Coronary artery (tissue), 2 donors: Measurements from ENCODE around the gene UCKL1.

Experiments used
- DNase-seq: peaks from one replicate; pipeline ENCODE4 v3.0.0-alpha.2; 2017; ENCODE audit warnings: low spot score
- H3K27ac ChIP-seq, 2 donors: fragments of 200-600 bp; sonication (generic); one replicate each; pipeline ENCODE4 v1.5.1; 2016 to 2019
- H3K4me3 ChIP-seq: fragments of 200-600 bp; sonication (generic); 2 replicates; pipeline ENCODE4 v1.5.1; 2016; ENCODE audit warnings: mild to moderate bottlenecking, moderate library complexity
- TF ChIP-seq, protein P1 (sequence below): fragments of 200-600 bp; sonication (generic); IDR thresholded peaks from one replicate; pipeline ENCODE4 v1.5.1; 2019; ENCODE audit warnings: antibody characterized with exemption

UCKL1 gene

DNA sequence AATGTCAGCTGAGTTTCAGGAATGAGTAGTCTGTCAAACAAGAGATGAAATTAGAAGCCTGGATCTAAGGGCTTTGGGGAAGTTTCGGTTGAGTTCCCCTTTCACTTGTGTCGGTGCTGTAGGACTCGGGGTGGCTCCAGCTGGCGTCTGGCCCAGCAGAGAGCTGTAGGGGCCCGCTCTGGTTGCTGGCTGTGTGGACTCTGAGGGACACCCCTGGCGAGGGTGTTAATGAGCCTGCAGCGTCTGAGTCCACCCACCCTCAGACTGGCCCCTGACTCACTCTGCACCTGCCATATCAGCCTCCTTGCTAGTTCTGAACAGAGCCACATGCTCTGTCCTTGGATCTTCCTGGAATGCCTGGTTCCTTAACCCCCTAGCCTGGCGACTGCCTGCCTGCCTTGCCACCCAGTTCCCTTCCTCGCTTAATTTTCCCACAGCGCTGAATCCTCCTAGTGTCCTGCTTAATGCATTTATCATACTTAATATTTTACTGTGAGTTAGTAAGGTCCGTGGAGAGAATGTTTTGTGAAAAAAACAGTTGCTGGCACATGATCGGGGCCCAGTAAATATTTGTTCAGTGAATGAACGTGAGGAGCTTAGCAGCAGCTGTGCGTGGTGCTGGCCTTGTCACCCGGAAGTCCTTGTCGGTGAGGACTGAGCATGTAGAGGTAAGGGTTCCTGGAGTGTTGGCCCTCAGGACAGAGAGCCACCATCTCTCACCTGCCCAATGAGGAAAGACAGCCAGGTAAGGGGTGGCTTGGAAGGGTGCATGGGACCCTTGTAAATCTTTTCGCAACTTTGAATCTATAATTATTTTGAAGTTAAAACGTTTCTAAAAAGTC, 59.7 kb downstream of the UCKL1 start:
- Histone ChIP-seq H3K4me3 (peak overlapping the region; percentile 82), H3K27ac (peak overlapping the region in 1 of 2 donors; percentile 90)
- DNase-seq = no peak
- TF ChIP-seq, protein P1, sequence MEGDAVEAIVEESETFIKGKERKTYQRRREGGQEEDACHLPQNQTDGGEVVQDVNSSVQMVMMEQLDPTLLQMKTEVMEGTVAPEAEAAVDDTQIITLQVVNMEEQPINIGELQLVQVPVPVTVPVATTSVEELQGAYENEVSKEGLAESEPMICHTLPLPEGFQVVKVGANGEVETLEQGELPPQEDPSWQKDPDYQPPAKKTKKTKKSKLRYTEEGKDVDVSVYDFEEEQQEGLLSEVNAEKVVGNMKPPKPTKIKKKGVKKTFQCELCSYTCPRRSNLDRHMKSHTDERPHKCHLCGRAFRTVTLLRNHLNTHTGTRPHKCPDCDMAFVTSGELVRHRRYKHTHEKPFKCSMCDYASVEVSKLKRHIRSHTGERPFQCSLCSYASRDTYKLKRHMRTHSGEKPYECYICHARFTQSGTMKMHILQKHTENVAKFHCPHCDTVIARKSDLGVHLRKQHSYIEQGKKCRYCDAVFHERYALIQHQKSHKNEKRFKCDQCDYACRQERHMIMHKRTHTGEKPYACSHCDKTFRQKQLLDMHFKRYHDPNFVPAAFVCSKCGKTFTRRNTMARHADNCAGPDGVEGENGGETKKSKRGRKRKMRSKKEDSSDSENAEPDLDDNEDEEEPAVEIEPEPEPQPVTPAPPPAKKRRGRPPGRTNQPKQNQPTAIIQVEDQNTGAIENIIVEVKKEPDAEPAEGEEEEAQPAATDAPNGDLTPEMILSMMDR = no peak

DNA sequence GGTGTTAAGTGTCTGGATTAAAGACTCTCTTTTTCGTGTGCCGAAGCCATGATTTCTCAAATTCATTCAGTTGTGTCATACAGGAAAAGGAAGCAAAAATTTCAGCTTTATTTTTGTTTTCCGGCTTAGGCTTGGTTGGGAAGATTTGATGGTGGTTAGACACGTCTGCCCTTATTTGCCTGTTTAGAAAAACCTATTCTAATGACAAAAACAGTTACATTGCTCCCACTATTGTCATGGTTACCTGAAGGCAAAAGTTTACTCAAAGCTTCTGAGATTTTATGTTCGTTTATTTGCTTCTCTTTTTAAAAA, 60.3 kb downstream of the UCKL1 start:
- TF ChIP-seq, protein P1 = no peak
- DNase-seq = no peak
- H3K4me3 ChIP-seq = peak overlapping the region; percentile 82
- H3K27ac ChIP-seq = peak overlapping the region; percentile 42 to 90

DNA sequence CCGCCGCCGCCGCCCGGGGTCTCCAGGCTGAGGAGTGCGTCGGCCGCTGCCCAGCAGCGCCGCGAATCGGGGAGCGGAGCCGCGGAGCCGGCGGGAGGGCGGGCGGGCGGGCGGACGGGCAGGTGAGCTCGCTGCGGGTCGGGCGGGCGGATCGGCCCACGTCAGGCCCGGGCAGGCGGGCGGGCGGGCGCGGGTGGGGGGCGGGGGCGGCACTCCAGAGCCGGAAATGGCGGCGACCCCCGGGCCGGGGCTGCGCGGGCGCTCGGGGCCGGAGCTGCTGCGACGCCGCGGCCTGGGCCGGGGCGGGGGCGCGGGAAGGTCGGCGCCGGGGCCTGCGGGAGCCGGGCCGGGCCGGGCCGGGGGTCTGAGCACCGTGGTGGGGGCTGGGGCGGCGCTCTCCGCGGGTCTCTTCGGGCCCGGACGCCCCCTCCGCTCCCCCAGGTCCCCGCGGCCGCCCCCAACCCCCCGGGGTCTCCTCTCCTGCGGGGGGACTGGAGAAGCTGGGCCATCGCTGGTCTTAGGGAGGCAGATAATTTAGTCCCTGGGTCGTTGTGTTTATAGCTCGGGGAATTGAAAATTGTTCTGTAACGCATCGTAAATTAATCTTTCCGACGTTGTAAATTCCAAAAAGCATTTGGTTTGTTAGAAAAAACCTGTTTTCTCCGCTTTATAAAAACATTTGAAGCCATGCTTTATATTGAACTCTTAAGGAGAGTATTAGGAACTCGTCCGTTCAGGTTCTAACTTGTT, 60.8 kb downstream of the UCKL1 start:
- no peak for DNase-seq
- Histone ChIP-seq H3K27ac (peak overlapping the region; percentile 42 to 90), H3K4me3 (peak overlapping the region; percentile 82)
- TF ChIP-seq, protein P1 = no peak

DNA sequence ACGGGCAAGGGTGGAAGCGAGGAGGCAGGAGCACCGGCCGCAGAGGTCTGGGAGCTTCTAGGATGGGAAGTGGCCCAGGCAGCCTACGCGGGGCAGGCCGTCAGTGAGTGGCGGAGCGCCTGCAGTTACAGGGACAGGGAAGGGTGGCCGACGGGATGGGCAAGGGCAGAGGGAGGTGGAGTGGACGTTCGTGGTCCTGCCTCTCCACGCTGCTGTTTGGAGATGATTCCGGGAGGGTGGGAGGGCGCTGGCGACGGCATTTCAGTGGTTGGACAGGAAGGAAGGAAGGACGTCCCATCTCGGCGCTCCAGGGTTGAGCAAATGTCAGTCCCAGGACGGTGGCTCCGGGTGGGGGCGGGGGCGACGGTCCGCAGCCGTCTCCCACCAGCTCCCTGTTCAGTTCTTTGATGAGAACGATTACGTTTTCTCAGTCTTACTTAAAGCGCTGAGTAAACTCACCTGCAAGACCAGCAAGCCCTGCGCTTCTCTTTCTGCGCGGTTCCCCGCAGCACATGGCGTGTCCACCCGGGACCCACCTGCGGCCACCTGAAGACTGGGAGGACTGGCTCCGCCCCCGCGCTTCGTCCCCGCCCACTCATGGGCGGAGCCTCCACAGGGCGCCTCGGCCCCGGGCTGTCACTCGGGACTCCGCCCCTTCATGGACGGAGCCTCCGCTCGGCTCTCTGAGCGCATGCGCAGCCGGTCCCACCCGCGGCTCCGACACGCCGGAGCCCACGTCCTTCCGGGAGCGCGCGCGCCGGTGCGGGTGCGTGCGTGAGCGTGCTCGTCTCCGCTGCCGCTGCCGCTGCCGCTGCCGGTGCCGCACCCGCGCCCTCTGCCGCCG, 61.6 kb downstream of the UCKL1 start, which contains the start of gene DNAJC5:
Gene DNAJC5, plus strand, starts transcription at position 769 of the 844 bp plus-strand sequence. CDS start 33,220 bp downstream, outside the sequence.
- peak within 1 kb of the TSS; percentile 82 for H3K4me3 ChIP-seq
- TF ChIP-seq, protein P1 = no peak
- H3K27ac ChIP-seq = peak within 1 kb of the TSS; percentile 42 to 90
- DNase-seq = peak; percentile 94

DNA sequence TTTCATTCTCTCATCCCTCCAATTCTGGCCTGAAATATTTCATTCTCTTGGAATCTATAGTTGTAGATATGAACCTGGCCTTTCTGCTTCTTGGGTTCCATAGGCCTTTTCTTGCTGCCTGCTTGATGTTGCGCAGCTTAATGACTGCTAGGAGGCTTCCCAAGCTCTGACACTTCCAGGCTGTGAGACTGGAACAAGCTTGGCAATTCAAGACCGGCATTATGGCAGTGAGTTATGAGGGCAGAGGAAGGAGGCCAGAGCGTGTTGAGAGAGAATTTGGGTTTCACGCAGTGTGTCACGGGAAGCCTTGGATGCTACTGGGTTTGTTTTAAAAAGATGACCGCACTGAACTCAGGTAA, 62.2 kb downstream of the UCKL1 start:
- no peak for DNase-seq
- peak overlapping the region; percentile 82 for H3K4me3 ChIP-seq
- TF ChIP-seq, protein P1 = no peak
- H3K27ac ChIP-seq = peak overlapping the region in 1 of 2 donors; percentile 90

DNA sequence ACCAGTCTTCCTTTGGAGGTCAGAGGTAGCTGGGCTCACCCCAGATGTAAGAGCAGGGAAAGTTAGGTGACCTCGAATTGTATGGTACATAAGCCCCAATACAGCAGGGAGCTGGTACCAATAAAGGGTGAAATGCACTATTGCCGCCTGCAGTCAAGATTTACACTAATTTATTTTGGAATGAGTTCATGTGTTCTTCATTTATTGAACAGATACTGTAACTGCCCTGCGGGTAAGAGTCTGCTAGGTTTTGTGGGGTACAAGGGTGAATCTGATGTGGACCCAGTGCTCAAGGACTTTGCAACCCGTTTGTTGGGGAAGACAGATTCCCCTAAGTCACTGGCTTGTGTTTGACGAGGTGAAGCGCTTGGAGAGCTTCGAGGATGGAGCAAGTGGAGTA, 63.8 kb downstream of the UCKL1 start:
- Histone ChIP-seq H3K27ac (no peak overlapping the region), H3K4me3 (no peak overlapping the region)
- no peak for DNase-seq
- TF ChIP-seq, protein P1 = no peak
